ENCODE measurements around the gene UBE2R2. TPM values are rescaled to one million over a fixed set of nuclear protein-coding genes. Genes with fewer than 3 reads are reported as not detected.

UBE2R2 gene
- polyA plus RNA-seq, 1 donor from 2014 or later, result 45.0 TPM

DNA sequence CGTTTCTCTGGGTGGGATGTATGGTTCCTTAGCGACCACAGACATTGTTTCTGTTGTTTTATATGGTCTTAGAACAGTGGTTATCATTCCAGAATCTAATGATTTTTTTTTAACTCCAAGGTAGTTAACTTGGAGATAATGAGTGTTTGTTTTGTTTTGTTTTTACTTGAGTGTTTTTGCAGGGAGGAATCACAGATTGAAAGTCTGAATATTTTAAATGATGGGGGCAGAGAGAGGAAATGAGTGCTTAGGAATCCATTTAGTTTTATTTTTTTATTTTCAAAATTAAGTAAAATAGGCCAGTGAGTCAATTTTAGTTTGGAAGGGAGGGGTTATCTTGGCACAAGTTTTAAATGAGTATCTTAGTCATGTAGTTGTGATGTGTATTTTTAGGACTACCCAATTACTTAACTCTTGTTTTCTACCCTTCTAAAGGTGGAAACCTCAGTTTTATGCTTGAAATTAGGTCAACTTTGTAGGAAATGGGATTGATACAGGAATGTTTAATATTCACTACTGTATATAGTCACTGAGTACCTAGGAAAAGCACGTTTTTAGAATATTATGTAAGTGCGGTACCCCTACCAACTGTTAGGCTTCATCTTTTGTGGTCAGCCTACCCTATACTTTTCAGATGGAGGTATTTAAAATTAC lies 2.0 kb downstream of the UBE2R2 start:
- Histone ChIP-seq H3K27me3 (ENCODE audit: insufficient read depth, low read depth, low read length) (no peaks in the 10 kb centered on the region), H3F3A (ENCODE audit: insufficient read depth, low read length, poor library complexity, severe bottlenecking) (no peaks in the 10 kb centered on the region), H3K4me2 (ENCODE audit: low read length) (peak overlapping the region; percentile 85), H3K36me3 (ENCODE audit: insufficient read depth, low read length) (no peaks in the 10 kb centered on the region), H2AFZ (ENCODE audit: low read depth, low read length) (no peak overlapping the region), H3K27ac (ENCODE audit: low read length) (peak overlapping the region; percentile 97), H3K9me2 (ENCODE audit: insufficient read depth, low read length) (no peaks in the 10 kb centered on the region), H3K9ac (ENCODE audit: low read length) (peak overlapping the region; percentile 99), H3K9me3 (ENCODE audit: low read length) (no peaks in the 10 kb centered on the region), H4K20me1 (ENCODE audit: insufficient read depth) (no peaks in the 10 kb centered on the region), H3K4me3 (ENCODE audit: low read length) (peak overlapping the region; percentile 77), H3K79me2 (replicated peaks; ENCODE audit: insufficient read depth, low read length) (peaks cover 64% of the 10 kb centered on the region)
- TF ChIP-seq, protein P1, sequence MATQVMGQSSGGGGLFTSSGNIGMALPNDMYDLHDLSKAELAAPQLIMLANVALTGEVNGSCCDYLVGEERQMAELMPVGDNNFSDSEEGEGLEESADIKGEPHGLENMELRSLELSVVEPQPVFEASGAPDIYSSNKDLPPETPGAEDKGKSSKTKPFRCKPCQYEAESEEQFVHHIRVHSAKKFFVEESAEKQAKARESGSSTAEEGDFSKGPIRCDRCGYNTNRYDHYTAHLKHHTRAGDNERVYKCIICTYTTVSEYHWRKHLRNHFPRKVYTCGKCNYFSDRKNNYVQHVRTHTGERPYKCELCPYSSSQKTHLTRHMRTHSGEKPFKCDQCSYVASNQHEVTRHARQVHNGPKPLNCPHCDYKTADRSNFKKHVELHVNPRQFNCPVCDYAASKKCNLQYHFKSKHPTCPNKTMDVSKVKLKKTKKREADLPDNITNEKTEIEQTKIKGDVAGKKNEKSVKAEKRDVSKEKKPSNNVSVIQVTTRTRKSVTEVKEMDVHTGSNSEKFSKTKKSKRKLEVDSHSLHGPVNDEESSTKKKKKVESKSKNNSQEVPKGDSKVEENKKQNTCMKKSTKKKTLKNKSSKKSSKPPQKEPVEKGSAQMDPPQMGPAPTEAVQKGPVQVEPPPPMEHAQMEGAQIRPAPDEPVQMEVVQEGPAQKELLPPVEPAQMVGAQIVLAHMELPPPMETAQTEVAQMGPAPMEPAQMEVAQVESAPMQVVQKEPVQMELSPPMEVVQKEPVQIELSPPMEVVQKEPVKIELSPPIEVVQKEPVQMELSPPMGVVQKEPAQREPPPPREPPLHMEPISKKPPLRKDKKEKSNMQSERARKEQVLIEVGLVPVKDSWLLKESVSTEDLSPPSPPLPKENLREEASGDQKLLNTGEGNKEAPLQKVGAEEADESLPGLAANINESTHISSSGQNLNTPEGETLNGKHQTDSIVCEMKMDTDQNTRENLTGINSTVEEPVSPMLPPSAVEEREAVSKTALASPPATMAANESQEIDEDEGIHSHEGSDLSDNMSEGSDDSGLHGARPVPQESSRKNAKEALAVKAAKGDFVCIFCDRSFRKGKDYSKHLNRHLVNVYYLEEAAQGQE (IDR thresholded peaks at IDR 0.05; ENCODE audit: borderline replicate concordance), result no peak
- no peak for TF ChIP-seq POLR2AphosphoS5 (IDR thresholded peaks at IDR 0.05)
- TF ChIP-seq TAF1 (IDR thresholded peaks at IDR 0.05; ENCODE audit: low read depth), result no peak
- TF ChIP-seq CTCF (IDR thresholded peaks at IDR 0.05; ENCODE audit: poor library complexity, severe bottlenecking), result no peak
- TF ChIP-seq RAD21 (conservative IDR thresholded peaks at IDR 0.05), result no peak
- no peak for TF ChIP-seq EP300 (conservative IDR thresholded peaks at IDR 0.05; ENCODE audit: poor library complexity, severe bottlenecking)
- TF ChIP-seq SMC3 (conservative IDR thresholded peaks at IDR 0.05; ENCODE audit: poor library complexity), result no peak
- no peak for TF ChIP-seq MXI1 (conservative IDR thresholded peaks at IDR 0.05; ENCODE audit: poor library complexity, severe bottlenecking)
- TF ChIP-seq EZH2 (IDR thresholded peaks at IDR 0.05; ENCODE audit: borderline replicate concordance, insufficient read depth, low read length, poor library complexity, severe bottlenecking), result no peak

GRCh38 chr9:33820231-33820745 lies 3.3 kb downstream of the UBE2R2 start:
- TF ChIP-seq TAF1 (IDR thresholded peaks at IDR 0.05; ENCODE audit: low read depth) (no peak), SMC3 (conservative IDR thresholded peaks at IDR 0.05; ENCODE audit: poor library complexity) (no peak), POLR2AphosphoS5 (IDR thresholded peaks at IDR 0.05) (no peak), EZH2 (IDR thresholded peaks at IDR 0.05; ENCODE audit: borderline replicate concordance, insufficient read depth, low read length, poor library complexity, severe bottlenecking) (no peak), MXI1 (conservative IDR thresholded peaks at IDR 0.05; ENCODE audit: poor library complexity, severe bottlenecking) (no peak), CTCF (IDR thresholded peaks at IDR 0.05; ENCODE audit: poor library complexity, severe bottlenecking) (no peak), RAD21 (conservative IDR thresholded peaks at IDR 0.05) (no peak), EP300 (conservative IDR thresholded peaks at IDR 0.05; ENCODE audit: poor library complexity, severe bottlenecking) (no peak)
- TF ChIP-seq, protein P1 (IDR thresholded peaks at IDR 0.05; ENCODE audit: borderline replicate concordance), result no peak
- H3K27ac ChIP-seq (ENCODE audit: low read length), result no peak overlapping the region
- H3K79me2 ChIP-seq (replicated peaks; ENCODE audit: insufficient read depth, low read length), result peaks cover 76% of the 10 kb centered on the region

More at GRCh38 chr9:33820231-33820745, 3.3 kb downstream of the UBE2R2 start:
- H4K20me1 ChIP-seq (ENCODE audit: insufficient read depth), result no peaks in the 10 kb centered on the region
- H3K4me3 ChIP-seq (ENCODE audit: low read length), result peak overlapping the region; percentile 77
- H3K36me3 ChIP-seq (ENCODE audit: insufficient read depth, low read length), result no peaks in the 10 kb centered on the region
- H3K9ac ChIP-seq (ENCODE audit: low read length), result no peak overlapping the region
- peak overlapping the region; percentile 46 for H3K4me2 ChIP-seq (ENCODE audit: low read length)
- H3F3A ChIP-seq (ENCODE audit: insufficient read depth, low read length, poor library complexity, severe bottlenecking), result no peaks in the 10 kb centered on the region
- no peaks in the 10 kb centered on the region for H3K9me3 ChIP-seq (ENCODE audit: low read length)
- no peak overlapping the region for H2AFZ ChIP-seq (ENCODE audit: low read depth, low read length)
- no peaks in the 10 kb centered on the region for H3K9me2 ChIP-seq (ENCODE audit: insufficient read depth, low read length)
- no peaks in the 10 kb centered on the region for H3K27me3 ChIP-seq (ENCODE audit: insufficient read depth, low read depth, low read length)

Measured in neural cell (in vitro differentiated cells).